GM23248 (cell line): ENCODE measurements around the gene PEX13. TPM values are rescaled to one million over a fixed set of nuclear protein-coding genes. Genes with fewer than 3 reads are reported as not detected.

Source experiments
- DNase-seq: peaks from one replicate; pipeline ENCODE4 v3.0.0-alpha.2; 2015
- H2AFZ ChIP-seq: fragments of 200-600 bp; sonication (generic); 2 replicates; pipeline ENCODE4 v1.6.1; 2016; ENCODE audit warnings: antibody characterized with exemption
- H3F3A ChIP-seq: fragments of 200-600 bp; sonication (generic); 2 replicates; pipeline ENCODE4 v1.6.1; 2016; ENCODE audit warnings: mild to moderate bottlenecking, antibody characterized with exemption, mixed run types; ENCODE audit not compliant: insufficient read depth
- H3K27ac ChIP-seq: fragments of 200-600 bp; sonication (generic); 2 replicates; pipeline ENCODE4 v1.5.1; 2016; ENCODE audit warnings: mild to moderate bottlenecking
- H3K27me3 ChIP-seq: fragments of 200-600 bp; sonication (generic); replicated peaks from 2 replicates; pipeline ENCODE4 v1.6.1; 2016; ENCODE audit warnings: mild to moderate bottlenecking; ENCODE audit not compliant: insufficient read depth
- H3K36me3 ChIP-seq: fragments of 200-600 bp; sonication (generic); 2 replicates; pipeline ENCODE4 v1.6.1; 2016; ENCODE audit warnings: low read depth, mild to moderate bottlenecking
- H3K4me1 ChIP-seq: fragments of 200-600 bp; sonication (generic); 2 replicates; pipeline ENCODE4 v1.6.1; 2016; ENCODE audit warnings: mild to moderate bottlenecking; ENCODE audit not compliant: insufficient read depth
- H3K4me2 ChIP-seq: fragments of 200-600 bp; sonication (generic); one replicate; pipeline ENCODE4 v1.6.1; 2016; ENCODE audit warnings: mild to moderate bottlenecking; ENCODE audit not compliant: unreplicated experiment
- H3K4me3 ChIP-seq: fragments of 200-600 bp; sonication (generic); 2 replicates; pipeline ENCODE4 v1.5.1; 2016; ENCODE audit warnings: mild to moderate bottlenecking
- H3K79me2 ChIP-seq: fragments of 200-600 bp; sonication (generic); 2 replicates; pipeline ENCODE4 v1.6.1; 2016; ENCODE audit warnings: mild to moderate bottlenecking; ENCODE audit not compliant: insufficient read depth
- H3K9ac ChIP-seq: fragments of 200-600 bp; sonication (generic); 2 replicates; pipeline ENCODE4 v1.6.1; 2016; ENCODE audit warnings: mild to moderate bottlenecking
- H3K9me2 ChIP-seq: fragments of 200-600 bp; sonication (generic); 2 replicates; pipeline ENCODE4 v1.6.1; 2016; ENCODE audit warnings: mixed run types, mild to moderate bottlenecking, moderate library complexity; ENCODE audit not compliant: insufficient read depth
- H3K9me3 ChIP-seq: fragments of 200-600 bp; sonication (generic); one replicate; pipeline ENCODE4 v1.6.1; 2017; ENCODE audit warnings: low read depth
- H4K20me1 ChIP-seq: fragments of 200-600 bp; sonication (generic); 2 replicates; pipeline ENCODE4 v1.6.0; 2016; ENCODE audit not compliant: insufficient read depth
- EZH2 ChIP-seq: fragments of 200-600 bp; sonication (generic); IDR thresholded peaks from 2 replicates; pipeline ENCODE4 v1.6.1; 2018; ENCODE audit warnings: antibody characterized with exemption, mild to moderate bottlenecking; ENCODE audit not compliant: insufficient read depth, poor library complexity, severe bottlenecking
- EZH2phosphoT487 ChIP-seq: fragments of 200-600 bp; sonication (generic); IDR thresholded peaks from 2 replicates; pipeline ENCODE4 v1.6.1; 2018; ENCODE audit warnings: antibody characterized with exemption, moderate library complexity, mild to moderate bottlenecking, low read depth; ENCODE audit not compliant: insufficient read depth
- WGBS, 2 experiments: methylation state at CpG; one replicate each; pipeline ENCODE4 v1.1.6; 2015 to 2017; ENCODE audit warnings: low lambda C conversion rate in 2 of 2, low coverage in 1 of 2; ENCODE audit errors: missing lambda C conversion rate in 2 of 2; 5-methylcytosine and 5-hydroxymethylcytosine counted together
- in situ Hi-C: fragments of 300-500 bp; cut with MboI; formaldehyde crosslinking; loops from 2 replicates; pipeline ENCODE4 v1.15.0; 2020
- polyA plus RNA-seq: library from polyadenylated mRNA; unstranded; fragments of >200 nt; fragmentation: Nextera tagmentation; extraction: Ambion mirVana; gene quantifications from 2 replicates; pipeline ENCODE4 v1.2.1, GENCODE V29; 2016
- total RNA-seq: library from RNA; depleted of rRNA; stranded (reverse); fragments of >200 nt; shearing (Covaris generic); gene quantifications from 2 replicates; pipeline ENCODE4 v1.2.3, GENCODE V29; 2014

Gene PEX13
- total and polyA plus RNA-seq, 2 experiments from 2014 or later, result 22.4 to 43.6 TPM

DNA sequence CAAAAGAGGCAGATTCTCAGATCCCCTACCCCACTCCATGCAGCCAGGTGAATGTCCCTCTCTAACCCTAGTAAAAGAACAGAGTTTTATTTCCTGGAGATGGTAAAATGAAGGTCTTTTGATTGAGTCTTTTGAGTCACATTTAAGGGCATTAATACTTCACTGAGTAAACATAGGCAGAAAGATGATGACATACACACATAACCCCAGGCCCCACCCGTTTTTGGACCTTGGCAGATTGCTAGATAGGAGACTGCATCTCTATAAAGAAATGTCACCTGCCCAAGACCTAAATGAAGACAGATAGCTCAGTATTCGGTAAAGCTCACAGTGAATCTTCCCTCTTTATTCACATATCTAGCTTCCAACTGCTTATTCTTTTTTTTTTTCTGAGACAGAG is 28.3 kb upstream of the PEX13 start:
- Histone ChIP-seq H4K20me1 (no peaks in the 10 kb centered on the region), H3K9me2 (no peaks in the 10 kb centered on the region), H3K36me3 (no peaks in the 10 kb centered on the region; the same call in 1 of the 2 replicates), H3K27ac (no peak overlapping the region), H3K79me2 (no peaks in the 10 kb centered on the region), H3F3A (no peaks in the 10 kb centered on the region), H3K4me3 (no peak overlapping the region), H3K4me2 (no peak overlapping the region), H3K27me3 (no peaks in the 10 kb centered on the region), H3K4me1 (no peaks in the 10 kb centered on the region), H3K9ac (no peak overlapping the region), H2AFZ (no peak overlapping the region), H3K9me3 (no peaks in the 10 kb centered on the region)
- 53 to 56% methylated on average over 2 of the region's 2 CpGs for WGBS, 2 experiments
- in situ Hi-C loops, result loop anchor here (25.0 kb wide), 1 partner anchor 277 kb away; no protein-coding TSS in a partner anchor
- TF ChIP-seq EZH2phosphoT487, result no peak
- TF ChIP-seq EZH2, result no peak
- peak; percentile 11 for DNase-seq

DNA sequence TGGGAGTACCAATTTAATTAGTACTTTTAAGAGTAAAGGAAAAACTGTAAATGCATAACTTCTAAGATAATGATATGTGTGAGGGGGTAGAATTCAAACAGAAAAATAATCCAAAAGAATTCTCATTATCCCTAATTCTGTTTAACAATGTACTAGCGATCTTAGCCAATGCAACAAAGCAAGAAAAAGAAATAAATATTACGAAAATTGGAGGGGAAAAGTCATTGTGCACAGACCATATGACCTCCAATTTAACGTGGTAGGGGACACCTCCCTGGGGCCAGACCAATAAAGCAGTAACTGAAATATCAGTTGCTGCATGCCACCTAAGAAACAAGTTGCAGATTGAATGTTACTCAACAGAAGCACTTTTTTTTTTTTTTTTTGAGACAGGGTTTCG is 25.9 kb upstream of the PEX13 start:
- no peak overlapping the region for H3K9ac ChIP-seq
- H4K20me1 ChIP-seq, result no peaks in the 10 kb centered on the region
- no peaks in the 10 kb centered on the region for H3K27me3 ChIP-seq
- no peak overlapping the region for H2AFZ ChIP-seq
- no peaks in the 10 kb centered on the region for H3F3A ChIP-seq
- H3K27ac ChIP-seq, result no peak overlapping the region
- no peaks in the 10 kb centered on the region for H3K9me2 ChIP-seq
- H3K79me2 ChIP-seq, result no peaks in the 10 kb centered on the region
- no peak for DNase-seq
- H3K9me3 ChIP-seq, result no peaks in the 10 kb centered on the region
- TF ChIP-seq EZH2 (no peak), EZH2phosphoT487 (no peak)
- H3K4me2 ChIP-seq, result no peak overlapping the region
- in situ Hi-C loops, result loop anchor here (10.0 to 25.0 kb wide), 2 partner anchors 197 to 279 kb away; no protein-coding TSS in a partner anchor
- 77 to 82% methylated on average over 4 of the region's 4 CpGs for WGBS, 2 experiments
- no peak overlapping the region for H3K4me3 ChIP-seq
- H3K36me3 ChIP-seq, result no peaks in the 10 kb centered on the region; the same call in 1 of the 2 replicates
- H3K4me1 ChIP-seq, result no peaks in the 10 kb centered on the region

DNA sequence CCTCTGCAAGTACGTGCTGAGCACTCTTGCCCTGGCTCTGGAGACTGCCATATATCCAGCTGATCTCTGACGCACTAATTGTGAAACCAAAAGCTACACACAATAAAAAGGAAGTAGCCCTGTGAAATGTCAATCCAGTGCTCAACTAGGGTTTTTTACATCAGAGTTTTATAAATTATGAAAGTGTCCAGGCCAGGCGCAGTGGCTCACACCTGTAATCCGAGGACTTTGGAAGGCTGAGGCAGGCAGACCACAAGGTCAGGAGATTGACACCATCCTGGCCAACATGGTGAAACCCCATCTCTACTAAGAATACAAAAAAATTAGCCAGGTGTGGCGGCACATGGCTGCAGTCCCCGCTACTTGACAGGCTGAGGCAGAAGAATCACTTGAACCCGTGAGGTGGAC is 24.5 kb upstream of the PEX13 start:
- H2AFZ ChIP-seq, result no peak overlapping the region
- TF ChIP-seq EZH2 (no peak), EZH2phosphoT487 (no peak)
- H3K9me3 ChIP-seq, result no peaks in the 10 kb centered on the region
- no peak overlapping the region for H3K4me2 ChIP-seq
- no peak overlapping the region for H3K9ac ChIP-seq
- H3K4me1 ChIP-seq, result no peaks in the 10 kb centered on the region
- WGBS, 2 experiments, result 95 to 96% methylated on average over 7 of the region's 7 CpGs
- no peaks in the 10 kb centered on the region for H3K79me2 ChIP-seq
- H3F3A ChIP-seq, result no peaks in the 10 kb centered on the region
- DNase-seq, result no peak
- no peak overlapping the region for H3K4me3 ChIP-seq
- no peaks in the 10 kb centered on the region for H3K9me2 ChIP-seq
- H3K27me3 ChIP-seq, result no peaks in the 10 kb centered on the region
- no peaks in the 10 kb centered on the region; the same call in 1 of the 2 replicates for H3K36me3 ChIP-seq
- no peaks in the 10 kb centered on the region for H4K20me1 ChIP-seq
- H3K27ac ChIP-seq, result no peak overlapping the region
- in situ Hi-C loops, result loop anchor here (10.0 to 25.0 kb wide), 2 partner anchors 198 to 281 kb away; no protein-coding TSS in a partner anchor

DNA sequence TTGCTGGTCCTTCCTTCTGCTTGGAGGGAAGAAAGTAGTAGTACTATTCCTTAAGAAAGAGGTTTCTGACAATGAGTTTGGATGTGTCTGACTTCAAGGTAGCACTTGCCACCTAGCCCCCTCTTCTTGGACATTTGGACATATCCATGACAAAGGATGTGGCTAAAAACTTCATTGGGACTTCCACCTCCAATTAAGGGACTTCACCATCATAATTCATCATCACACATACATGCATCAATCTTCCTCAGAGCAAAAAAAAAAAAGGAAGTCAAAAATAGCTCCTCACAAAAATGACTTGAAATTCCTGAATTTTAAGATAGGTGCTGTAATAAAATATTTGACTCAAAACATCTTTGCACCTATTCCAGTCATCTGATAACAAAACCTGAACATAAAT is 23.4 kb upstream of the PEX13 start:
- DNase-seq, result no peak
- Histone ChIP-seq H3K4me1 (no peaks in the 10 kb centered on the region), H3K9ac (no peak overlapping the region), H2AFZ (no peak overlapping the region), H3K27ac (no peak overlapping the region), H4K20me1 (no peaks in the 10 kb centered on the region), H3K4me2 (no peak overlapping the region), H3K4me3 (no peak overlapping the region), H3K9me3 (no peaks in the 10 kb centered on the region), H3F3A (no peaks in the 10 kb centered on the region), H3K79me2 (no peaks in the 10 kb centered on the region), H3K9me2 (no peaks in the 10 kb centered on the region), H3K27me3 (no peaks in the 10 kb centered on the region), H3K36me3 (no peaks in the 10 kb centered on the region; the same call in 1 of the 2 replicates)
- in situ Hi-C loops, result loop anchor here (10.0 to 25.0 kb wide), 2 partner anchors 199 to 282 kb away; no protein-coding TSS in a partner anchor
- TF ChIP-seq EZH2, result no peak
